H9 (cell line): ENCODE measurements around the gene MBP. TPM values are rescaled to one million over a fixed set of nuclear protein-coding genes. Genes with fewer than 3 reads are reported as not detected.

Source experiments
- DNase-seq: peaks from one replicate; pipeline ENCODE4 v3.0.0-alpha.2; 2017
- H2AFZ ChIP-seq: one replicate; pipeline ENCODE4 v1.6.1; 2013; ENCODE audit warnings: mild to moderate bottlenecking, low read length, control low read depth, moderate library complexity
- H2AK5ac ChIP-seq: 2 replicates; pipeline ENCODE4 v1.6.1; 2013; ENCODE audit warnings: low read length, control low read depth, mixed read lengths; ENCODE audit not compliant: insufficient read length
- H2BK120ac ChIP-seq: one replicate; pipeline ENCODE4 v1.6.1; 2013; ENCODE audit warnings: low read depth, mild to moderate bottlenecking, low read length, control low read depth, inconsistent platforms; ENCODE audit not compliant: poor library complexity, severe bottlenecking
- H2BK12ac ChIP-seq: 2 replicates; pipeline ENCODE4 v1.6.1; 2013; ENCODE audit warnings: low read length, control low read depth, mixed read lengths, low read depth; ENCODE audit not compliant: insufficient read length
- H2BK15ac ChIP-seq: 2 replicates; pipeline ENCODE4 v1.6.1; 2013; ENCODE audit warnings: low read depth, low read length, control low read depth
- H2BK20ac ChIP-seq: one replicate; pipeline ENCODE4 v1.6.1; 2013; ENCODE audit warnings: low read depth, mild to moderate bottlenecking, low read length, control low read depth, inconsistent platforms; ENCODE audit not compliant: poor library complexity, severe bottlenecking
- H2BK5ac ChIP-seq: 2 replicates; pipeline ENCODE4 v1.6.1; 2013; ENCODE audit warnings: low read length, control low read depth, mixed read lengths; ENCODE audit not compliant: insufficient read length
- H3K14ac ChIP-seq: 2 replicates; pipeline ENCODE4 v1.6.1; 2013; ENCODE audit warnings: low read length, control low read depth; ENCODE audit not compliant: insufficient read depth
- H3K18ac ChIP-seq: 2 replicates; pipeline ENCODE4 v1.6.1; 2013; ENCODE audit warnings: low read depth, mild to moderate bottlenecking, mixed read lengths, low read length, control low read depth; ENCODE audit not compliant: insufficient read length
- H3K23ac ChIP-seq: 2 replicates; pipeline ENCODE4 v1.6.1; 2013; ENCODE audit warnings: low read length, control low read depth, mixed read lengths, low read depth; ENCODE audit not compliant: insufficient read length
- H3K23me2 ChIP-seq: 2 replicates; pipeline ENCODE4 v1.6.1; 2013; ENCODE audit warnings: low read depth, mild to moderate bottlenecking, mixed read lengths, low read length, control low read depth; ENCODE audit not compliant: insufficient read length, poor library complexity, severe bottlenecking
- H3K27ac ChIP-seq: 2 replicates; pipeline ENCODE4 v1.5.1; 2013; ENCODE audit warnings: low read length, control low read depth, mixed read lengths, low read depth; ENCODE audit not compliant: insufficient read length
- H3K27me3 ChIP-seq: 2 replicates; pipeline ENCODE4 v1.6.1; 2013; ENCODE audit warnings: low read length, control low read depth, inconsistent platforms; ENCODE audit not compliant: insufficient read depth
- H3K4ac ChIP-seq: 2 replicates; pipeline ENCODE4 v1.6.1; 2013; ENCODE audit warnings: low read depth, mild to moderate bottlenecking, control low read depth, inconsistent platforms, low read length, moderate library complexity
- H3K4me1 ChIP-seq: 2 replicates; pipeline ENCODE4 v1.6.1; 2013; ENCODE audit warnings: low read length, control low read depth, inconsistent platforms; ENCODE audit not compliant: insufficient read depth
- H3K4me2 ChIP-seq: 2 replicates; pipeline ENCODE4 v1.6.1; 2013; ENCODE audit warnings: low read length, control low read depth, mixed read lengths; ENCODE audit not compliant: insufficient read length, insufficient read depth
- H3K56ac ChIP-seq: 2 replicates; pipeline ENCODE4 v1.6.1; 2013; ENCODE audit warnings: low read depth, mild to moderate bottlenecking, mixed read lengths, low read length, control low read depth; ENCODE audit not compliant: insufficient read length
- H3K79me1 ChIP-seq: 2 replicates; pipeline ENCODE4 v1.6.1; 2013; ENCODE audit warnings: low read depth, mild to moderate bottlenecking, moderate library complexity, low read length, control low read depth, inconsistent platforms; ENCODE audit not compliant: insufficient read depth, poor library complexity, severe bottlenecking
- H3K79me2 ChIP-seq: 2 replicates; pipeline ENCODE4 v1.6.1; 2013; ENCODE audit warnings: low read length, control low read depth, inconsistent platforms; ENCODE audit not compliant: insufficient read depth
- H3K9ac ChIP-seq: 2 replicates; pipeline ENCODE4 v1.6.1; 2013; ENCODE audit warnings: low read length, control low read depth, mixed read lengths; ENCODE audit not compliant: insufficient read length; ENCODE audit errors: extremely low read depth
- H3K9me3 ChIP-seq: one replicate; pipeline ENCODE4 v1.6.1; 2013; ENCODE audit warnings: low read depth, low read length, inconsistent platforms; ENCODE audit not compliant: control insufficient read depth
- H3T11ph ChIP-seq: one replicate; pipeline ENCODE4 v1.6.1; 2013; ENCODE audit warnings: mild to moderate bottlenecking, low read length, control low read depth, inconsistent platforms
- H4K20me1 ChIP-seq: one replicate; pipeline ENCODE4 v1.6.1; 2013; ENCODE audit not compliant: control insufficient read depth, insufficient read length, insufficient read depth
- H4K5ac ChIP-seq: 2 replicates; pipeline ENCODE4 v1.6.1; 2013; ENCODE audit warnings: low read depth, mild to moderate bottlenecking, mixed read lengths, low read length, control low read depth; ENCODE audit not compliant: insufficient read length
- H4K8ac ChIP-seq: replicated peaks from 2 replicates; pipeline ENCODE4 v1.6.1; 2013; ENCODE audit warnings: low read length, control low read depth, mixed read lengths, low read depth; ENCODE audit not compliant: insufficient read length
- H4K91ac ChIP-seq: 2 replicates; pipeline ENCODE4 v1.6.1; 2013; ENCODE audit warnings: low read depth, mild to moderate bottlenecking, moderate library complexity, mixed read lengths, low read length, control low read depth; ENCODE audit not compliant: insufficient read length
- H3K27ac Mint-ChIP-seq, 3 experiments: 2 replicates in 2 of 3; 3 replicates in 1 of 3; pipeline ENCODE4 v1.8.0; 2020 to 2021; ENCODE audit warnings: mixed read lengths in 3 of 3, mild to moderate bottlenecking in 1 of 3, moderate library complexity in 1 of 3
- H3K27me3 Mint-ChIP-seq: 2 replicates; pipeline ENCODE4 v1.8.0; 2021; ENCODE audit warnings: low read depth, mild to moderate bottlenecking, moderate library complexity, mixed read lengths
- H3K36me3 Mint-ChIP-seq, 3 experiments: 2 replicates in 2 of 3; 3 replicates in 1 of 3; pipeline ENCODE4 v1.8.0; 2020 to 2021; ENCODE audit warnings: low read depth in 3 of 3, mixed read lengths in 3 of 3; ENCODE audit not compliant: insufficient read depth in 1 of 3
- H3K4me1 Mint-ChIP-seq, 2 experiments: 2 replicates each; pipeline ENCODE4 v1.8.0; 2020; ENCODE audit warnings: mixed read lengths in 2 of 2
- H3K4me3 Mint-ChIP-seq, 2 experiments: 2 replicates in 1 of 2; 3 replicates in 1 of 2; pipeline ENCODE4 v1.8.0; 2020 to 2021; ENCODE audit warnings: mild to moderate bottlenecking in 2 of 2, mixed read lengths in 2 of 2, moderate library complexity in 1 of 2
- H3K9me3 Mint-ChIP-seq, 2 experiments: 2 replicates in 1 of 2; 3 replicates in 1 of 2; pipeline ENCODE4 v1.8.0; 2020; ENCODE audit warnings: mild to moderate bottlenecking in 2 of 2, mixed read lengths in 2 of 2, moderate library complexity in 1 of 2
- CTCF ChIP-seq: fragments of 200-600 bp; sonication (generic); conservative IDR thresholded peaks from 3 replicates; pipeline ENCODE4 v1.8.0; 2021; ENCODE audit warnings: antibody characterized with exemption, mild to moderate bottlenecking
- WGBS: extraction: QIAGEN DNeasy Blood & Tissue Kit; methylation state at CpG from one replicate; pipeline ENCODE4 v1.1.7; 2013; ENCODE audit warnings: missing lambda C conversion rate, low lambda C conversion rate, mixed read lengths; ENCODE audit not compliant: insufficient read length; ENCODE audit errors: extremely low coverage; 5-methylcytosine and 5-hydroxymethylcytosine counted together
- total RNA-seq: library from RNA; stranded (reverse); gene quantifications from 2 replicates; pipeline ENCODE4 v1.2.1, GENCODE V29; 2021

MBP gene
- total RNA-seq, 1 experiment from 2014 or later, result 8.6 TPM

- Histone ChIP-seq H3K79me1 (no peaks in the 10 kb centered on the region), H3K27me3 (no peaks in the 10 kb centered on the region), H4K20me1 (no peaks in the 10 kb centered on the region), H3K4me2 (no peak overlapping the region), H3T11ph (no peak overlapping the region), H3K4ac (no peak overlapping the region), H4K91ac (no peak overlapping the region), H3K9me3 (no peaks in the 10 kb centered on the region), H3K18ac (no peak overlapping the region), H2BK12ac (no peak overlapping the region), H2BK15ac (no peak overlapping the region), H2AK5ac (no peak overlapping the region), H3K23ac (no peak overlapping the region), H2AFZ (no peak overlapping the region), H2BK120ac (no peak overlapping the region), H3K23me2 (no peaks in the 10 kb centered on the region), H3K4me1 (no peaks in the 10 kb centered on the region; the same call in 1 of the 2 replicates), H2BK5ac (no peak overlapping the region), H3K27ac (no peak overlapping the region), H4K8ac (no peak overlapping the region), H3K14ac (no peak overlapping the region), H3K56ac (no peak overlapping the region), H4K5ac (no peak overlapping the region), H3K9ac (no peak overlapping the region), H3K79me2 (no peaks in the 10 kb centered on the region), H2BK20ac (no peak overlapping the region)
- Mint-ChIP-seq H3K4me1 (peaks cover 28 to 38% of the 10 kb centered on the region in 2 experiments), H3K4me3 (no peak overlapping the region), H3K27me3 (no peaks in the 10 kb centered on the region), H3K36me3 (peaks cover 0 to 5% (median 0%) of the 10 kb centered on the region in 3 experiments; a peak in 2 of 7 replicates), H3K9me3 (no peaks in the 10 kb centered on the region), H3K27ac (0 out of 7 replicates have a peak overlapping the region, but pooled peaks of 1 of the 3 experiments have one; percentile 10)
- no CpG with 5 or more reads among the region's 9 CpGs for WGBS
- DNase-seq, result no peak
- no peak for TF ChIP-seq CTCF
Observed at GRCh38 chr18:77066689-77067088, 65.9 kb downstream of the MBP start.
